RCC 7860 (cell line): Measurements from ENCODE around the gene BEND4.

Experiments used
- DNase-seq: peaks from one replicate; pipeline ENCODE4 v3.0.0-alpha.2; 2015; ENCODE audit warnings: low spot score
- FAIRE-seq: peaks from 2 replicates; lab custom pipeline; 2012; peaks lifted over from hg19 to GRCh38; lab: Jason Lieb, UNC

The BEND4 gene

DNA sequence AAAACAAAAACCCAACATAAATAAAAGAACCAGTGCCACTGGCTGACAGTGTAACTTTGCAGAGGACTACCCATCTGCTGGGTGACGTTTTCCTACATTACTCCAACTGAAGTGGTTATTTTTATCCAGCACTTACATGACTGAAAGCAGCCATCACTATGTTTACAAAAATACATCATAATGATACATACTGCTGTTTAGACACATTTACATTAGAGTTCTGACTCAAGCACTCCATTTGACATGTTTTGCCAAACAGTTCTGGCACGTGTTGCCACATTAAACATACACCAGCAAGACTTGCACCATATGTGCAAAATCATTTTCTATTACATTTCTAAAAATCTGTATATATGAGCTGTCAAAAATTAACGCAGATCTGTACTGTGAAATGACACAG, 39.6 kb downstream of the BEND4 start:
- no peak for DNase-seq
- no peak for FAIRE-seq

DNA sequence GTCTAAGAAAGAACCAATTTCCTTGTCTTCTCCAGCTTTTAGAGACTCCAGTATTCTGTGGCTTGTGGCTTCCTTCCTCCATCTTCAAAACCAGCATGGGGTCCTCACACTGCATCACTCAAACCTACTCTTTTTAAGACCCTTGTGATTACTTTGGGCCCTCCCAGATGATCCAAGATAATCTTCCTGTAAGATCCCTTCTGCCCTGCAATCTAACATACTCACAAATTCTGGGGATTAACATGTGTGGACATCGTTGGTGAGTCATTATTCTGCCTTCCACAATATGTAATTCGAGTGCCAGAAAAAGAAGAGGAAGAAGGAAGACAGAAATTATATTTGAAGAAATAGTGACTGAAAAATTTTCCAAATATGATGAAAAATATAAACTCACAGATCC, 47.9 kb downstream of the BEND4 start:
- DNase-seq = no peak
- no peak for FAIRE-seq

DNA sequence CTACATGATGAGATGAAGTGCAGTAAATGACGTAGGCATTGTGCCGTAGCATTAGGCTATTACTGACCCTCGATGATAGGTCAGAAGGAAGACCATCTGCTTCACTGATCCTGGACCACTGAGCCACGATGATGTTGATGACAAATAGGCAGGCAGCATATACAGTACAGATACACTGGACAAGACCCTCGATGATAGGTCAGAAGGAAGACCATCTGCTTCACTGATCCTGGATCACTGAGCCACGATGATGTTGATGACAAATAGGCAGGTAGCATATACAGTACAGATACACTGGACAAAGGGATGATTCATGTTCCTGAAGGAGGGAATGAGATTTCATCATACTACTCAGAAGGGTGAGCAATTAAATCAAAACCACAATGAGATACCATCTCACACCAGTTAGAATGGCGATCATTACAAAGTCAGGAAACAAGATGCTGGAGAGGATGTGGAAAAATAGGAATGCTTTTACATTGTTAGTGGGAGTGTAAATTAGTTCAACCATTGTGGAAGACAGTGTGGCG, 50.9 kb downstream of the BEND4 start:
- no peak for FAIRE-seq
- peak; percentile 63 for DNase-seq

DNA sequence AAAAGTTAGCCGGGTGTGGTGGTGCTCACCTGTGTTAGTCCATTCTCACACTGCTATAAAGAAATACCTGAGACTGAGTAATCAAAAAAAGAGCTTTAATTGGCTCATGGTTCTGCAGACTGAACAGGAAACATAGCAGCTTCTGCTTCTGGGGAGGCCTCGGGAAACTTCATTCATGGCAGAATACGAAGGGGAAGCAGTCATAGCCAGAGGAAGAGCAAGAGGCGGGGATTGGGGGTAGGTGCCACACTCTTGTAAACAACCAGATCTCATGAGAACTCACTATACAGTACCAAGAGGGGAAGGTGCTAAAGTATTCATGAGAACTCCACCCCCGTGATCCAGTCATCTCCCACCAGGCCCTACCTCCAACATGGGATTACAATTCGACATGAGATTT, 64.1 kb downstream of the BEND4 start:
- no peak for FAIRE-seq
- DNase-seq = no peak

DNA sequence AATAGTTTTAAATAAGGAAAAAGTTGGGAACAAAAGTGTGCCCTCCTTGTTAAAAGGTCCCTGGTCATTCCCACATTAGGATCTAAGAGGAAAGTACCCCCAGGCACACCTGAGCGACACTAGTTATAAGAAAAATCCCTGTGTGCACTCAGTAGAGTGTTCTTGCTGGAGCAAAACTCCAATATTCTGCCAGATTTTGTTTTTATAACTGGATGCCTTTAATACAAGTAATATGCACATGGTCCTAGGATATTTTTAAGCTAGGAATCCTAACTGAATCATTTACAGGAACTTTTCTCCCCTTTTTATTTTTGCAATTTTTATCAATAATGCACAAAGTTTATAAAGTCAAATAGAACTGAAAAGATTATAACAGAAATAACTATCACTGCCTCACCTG, 68.6 kb downstream of the BEND4 start:
- FAIRE-seq (no peak), DNase-seq (no peak)

DNA sequence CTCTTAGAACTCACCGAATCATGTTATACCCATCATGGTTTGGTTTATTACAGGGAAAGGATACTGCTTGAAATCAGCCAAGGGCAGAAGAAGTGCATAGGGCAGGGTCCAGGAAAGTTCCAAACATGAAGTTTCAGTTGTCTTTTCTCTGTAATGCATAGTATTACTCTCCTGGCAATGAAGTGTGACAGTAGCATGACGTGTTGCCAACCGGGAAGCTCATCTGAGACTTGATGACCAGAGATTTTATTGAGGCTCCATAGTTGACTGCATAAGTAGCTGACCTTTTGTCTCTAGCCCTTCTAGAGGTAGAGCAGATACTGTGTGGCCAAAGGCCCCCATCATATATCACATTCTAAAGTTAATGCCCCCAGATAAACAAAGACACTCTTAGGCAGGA, 72.1 kb downstream of the BEND4 start:
- FAIRE-seq = no peak
- DNase-seq = no peak

DNA sequence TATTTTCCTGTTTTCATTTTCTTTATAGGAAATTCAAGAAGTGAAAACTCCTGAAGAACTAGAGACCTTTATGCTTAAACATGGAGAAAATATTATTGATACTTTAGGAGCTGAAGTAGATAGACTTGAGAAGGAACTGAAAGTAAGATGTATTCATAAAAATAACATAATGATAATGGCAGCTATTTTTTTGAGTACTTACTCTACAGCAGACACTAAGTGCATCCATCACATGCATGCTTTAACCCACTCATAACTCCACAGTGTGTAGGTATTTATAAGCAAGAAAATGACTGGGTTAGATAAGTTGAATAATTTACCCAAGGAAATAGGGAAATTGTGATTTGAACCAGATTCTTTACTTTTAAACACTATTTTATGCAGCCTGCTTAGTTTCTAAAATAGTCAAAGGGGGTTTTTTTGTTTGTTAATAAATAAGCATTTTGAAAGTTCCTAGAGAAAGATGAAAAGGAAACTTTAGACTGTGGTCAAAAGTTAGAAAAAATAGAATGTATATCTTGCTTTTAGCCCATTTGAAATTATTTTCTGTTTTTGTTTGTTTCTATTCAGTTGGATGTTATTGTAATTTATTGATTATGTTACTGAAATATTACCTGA, 74.2 kb downstream of the BEND4 start:
- no peak for FAIRE-seq
- no peak for DNase-seq

DNA sequence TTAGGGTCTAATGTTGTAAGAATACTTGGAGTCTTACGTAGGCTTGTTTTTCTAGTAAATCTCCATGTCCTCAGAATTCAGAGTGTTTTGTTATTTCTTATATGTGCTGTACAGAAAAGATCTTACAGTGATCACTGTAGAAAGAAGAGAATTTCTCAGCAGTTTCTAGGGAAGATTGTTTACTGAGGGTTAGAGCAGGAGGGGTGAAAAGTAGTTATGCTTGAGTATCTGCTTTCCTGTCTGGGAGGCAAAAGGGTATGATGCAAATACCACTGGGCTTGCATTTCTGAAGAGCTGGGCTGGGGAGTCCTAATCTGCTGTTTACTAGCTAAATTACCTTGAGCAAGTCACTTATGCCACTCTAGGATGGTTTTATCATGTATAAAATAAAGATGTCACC, 78.2 kb downstream of the BEND4 start:
- FAIRE-seq (no peak), DNase-seq (no peak)

DNA sequence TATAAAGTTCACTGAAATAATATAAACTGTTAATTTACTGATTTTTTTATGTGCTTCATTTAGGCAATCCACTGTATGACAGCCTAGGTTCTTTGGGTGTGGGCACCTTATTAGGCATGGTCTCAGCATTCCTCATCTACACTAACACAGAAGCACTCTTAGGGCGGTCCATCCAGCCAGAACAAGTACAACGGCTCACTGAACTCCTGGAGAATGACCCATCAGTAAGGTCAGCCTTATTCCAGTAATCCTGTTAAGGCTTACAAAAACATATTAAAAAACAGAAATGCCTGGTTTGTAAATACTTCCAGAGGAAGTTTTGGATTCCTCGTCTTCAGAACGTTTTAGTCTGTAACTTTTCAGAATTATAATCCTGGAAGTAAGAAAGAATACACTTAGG, 82.0 kb downstream of the BEND4 start:
- no peak for DNase-seq
- FAIRE-seq = no peak

DNA sequence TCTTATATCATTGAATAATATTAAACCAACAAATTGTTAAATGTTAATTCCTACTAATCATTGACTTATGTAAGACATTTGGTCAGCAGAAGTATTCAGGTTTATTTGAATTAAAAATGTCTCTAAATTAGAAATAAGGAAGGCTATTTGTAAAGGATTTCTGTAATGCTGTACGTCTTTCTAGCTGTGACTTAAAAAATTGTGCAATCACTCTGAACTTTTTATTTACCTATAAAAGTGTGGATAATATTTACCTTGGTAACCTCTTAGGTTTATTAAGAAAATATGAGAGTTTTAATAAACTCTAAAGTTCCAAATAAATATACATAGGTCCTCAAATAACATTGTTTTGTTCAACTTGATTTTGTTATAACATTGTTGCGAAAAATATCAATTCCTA, 85.2 kb downstream of the BEND4 start:
- DNase-seq = no peak
- peak; percentile 37 for FAIRE-seq

DNA sequence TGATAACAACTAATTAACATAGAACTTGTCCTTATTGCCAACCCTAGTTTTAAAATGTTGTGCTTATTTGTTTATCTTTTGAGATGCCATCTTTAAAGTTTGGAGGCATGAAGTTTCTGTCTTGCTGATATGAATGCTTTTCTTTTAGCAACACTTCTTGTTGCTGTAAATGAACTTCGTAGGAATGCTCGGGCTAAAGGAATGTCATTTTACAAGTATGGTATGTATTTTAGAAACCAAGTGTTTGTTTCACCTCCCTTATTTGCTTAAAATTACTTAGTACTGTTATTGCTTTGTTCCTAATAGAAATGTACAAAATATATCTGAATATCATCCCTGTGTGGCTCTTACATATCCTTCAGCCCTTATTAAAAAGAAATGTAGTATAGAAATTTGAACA, 86.1 kb downstream of the BEND4 start:
- FAIRE-seq = no peak
- DNase-seq = no peak
